ENCODE data around the gene DDA1.

Gene DDA1

DNA sequence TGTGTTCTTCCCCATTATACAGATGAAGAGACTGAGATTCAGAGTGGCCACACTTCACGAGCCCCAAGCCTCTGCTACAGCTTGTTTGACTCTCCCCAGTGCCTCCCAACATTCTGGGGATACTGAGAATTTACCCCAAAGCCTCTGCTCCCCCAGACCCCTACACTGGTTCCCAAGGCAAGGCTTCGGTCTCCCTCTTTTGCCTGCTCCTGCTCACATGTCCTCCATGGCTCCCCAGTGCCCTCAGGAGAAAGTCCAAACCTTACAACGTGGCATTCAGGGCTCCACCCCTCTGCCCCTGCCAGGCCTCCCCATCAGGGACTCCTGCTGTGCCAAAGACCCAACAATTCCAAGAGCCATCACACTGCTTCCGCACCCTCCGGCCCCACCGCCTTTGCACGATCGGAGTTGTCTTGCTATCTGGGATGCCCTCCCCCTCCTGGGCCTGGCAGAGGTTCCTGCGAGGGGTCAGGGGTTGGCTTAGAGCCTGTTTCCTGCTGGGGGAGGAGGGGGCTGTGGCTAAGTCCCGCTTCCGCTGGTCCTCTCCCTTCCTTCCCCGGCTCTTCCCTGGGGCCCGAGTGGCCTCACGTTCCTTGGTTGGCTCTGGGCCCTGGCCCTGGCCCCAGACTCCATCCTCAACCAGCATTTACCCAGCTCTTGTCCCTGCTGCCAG is 43.4 kb downstream of the DDA1 start:
- Histone ChIP-seq H3K79me2 (ENCODE audit: insufficient read depth, low read length) (no peaks in the 10 kb centered on the region), H3F3A (ENCODE audit: insufficient read depth) (no peaks in the 10 kb centered on the region)

DNA sequence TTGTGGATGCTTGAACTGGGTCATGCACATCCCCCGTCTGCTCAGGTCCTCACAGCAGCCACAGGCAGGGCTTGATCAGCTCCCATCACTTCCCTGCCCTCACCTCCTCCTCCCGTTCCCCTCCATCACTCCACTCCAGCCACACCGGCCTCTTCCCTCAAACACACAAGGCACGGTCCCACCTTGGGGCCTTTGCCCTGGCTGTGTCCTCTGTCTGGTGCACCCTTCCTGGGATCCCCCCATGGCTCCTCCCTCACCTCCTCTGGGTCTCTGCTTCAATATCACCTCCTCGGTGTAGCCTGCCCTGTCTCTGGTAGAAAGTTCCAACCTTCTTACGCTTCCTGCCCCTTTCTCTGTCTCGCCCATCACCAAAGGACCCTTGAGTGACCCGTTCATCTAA is 44.0 kb downstream of the DDA1 start:
- Histone ChIP-seq H3F3A (ENCODE audit: insufficient read depth) (no peaks in the 10 kb centered on the region), H3K36me3 (ENCODE audit: low read length) (no peaks in the 10 kb centered on the region), H2AFZ (ENCODE audit: low read depth, low read length, severe bottlenecking) (no peak overlapping the region), H3K9me3 (ENCODE audit: insufficient read depth, low read length) (no peaks in the 10 kb centered on the region), H3K4me2 (ENCODE audit: low read depth, low read length, poor library complexity, severe bottlenecking) (no peak overlapping the region), H3K27me3 (ENCODE audit: low read length) (no peaks in the 10 kb centered on the region), H3K79me2 (ENCODE audit: insufficient read depth, low read length) (no peaks in the 10 kb centered on the region), H3K4me3 (ENCODE audit: insufficient read depth, low read length, poor library complexity, severe bottlenecking) (no peak overlapping the region), H4K20me1 (ENCODE audit: low read depth, low read length) (no peaks in the 10 kb centered on the region), H3K9me2 (replicated peaks; ENCODE audit: insufficient read depth, low read length) (no peaks in the 10 kb centered on the region), H3K27ac (ENCODE audit: low read depth, low read length) (no peak overlapping the region), H3K9ac (ENCODE audit: low read length) (no peak overlapping the region)
- TF ChIP-seq, protein P1, sequence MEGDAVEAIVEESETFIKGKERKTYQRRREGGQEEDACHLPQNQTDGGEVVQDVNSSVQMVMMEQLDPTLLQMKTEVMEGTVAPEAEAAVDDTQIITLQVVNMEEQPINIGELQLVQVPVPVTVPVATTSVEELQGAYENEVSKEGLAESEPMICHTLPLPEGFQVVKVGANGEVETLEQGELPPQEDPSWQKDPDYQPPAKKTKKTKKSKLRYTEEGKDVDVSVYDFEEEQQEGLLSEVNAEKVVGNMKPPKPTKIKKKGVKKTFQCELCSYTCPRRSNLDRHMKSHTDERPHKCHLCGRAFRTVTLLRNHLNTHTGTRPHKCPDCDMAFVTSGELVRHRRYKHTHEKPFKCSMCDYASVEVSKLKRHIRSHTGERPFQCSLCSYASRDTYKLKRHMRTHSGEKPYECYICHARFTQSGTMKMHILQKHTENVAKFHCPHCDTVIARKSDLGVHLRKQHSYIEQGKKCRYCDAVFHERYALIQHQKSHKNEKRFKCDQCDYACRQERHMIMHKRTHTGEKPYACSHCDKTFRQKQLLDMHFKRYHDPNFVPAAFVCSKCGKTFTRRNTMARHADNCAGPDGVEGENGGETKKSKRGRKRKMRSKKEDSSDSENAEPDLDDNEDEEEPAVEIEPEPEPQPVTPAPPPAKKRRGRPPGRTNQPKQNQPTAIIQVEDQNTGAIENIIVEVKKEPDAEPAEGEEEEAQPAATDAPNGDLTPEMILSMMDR (IDR thresholded peaks at IDR 0.05; ENCODE audit: insufficient read depth, low read length, poor library complexity, severe bottlenecking) = no peak
- no peak for TF ChIP-seq EZH2phosphoT487 (conservative IDR thresholded peaks at IDR 0.05; ENCODE audit: low read length)

More for the DNA sequence above, 43.4 kb downstream of the DDA1 start:
- Histone ChIP-seq H3K9ac (ENCODE audit: low read length) (no peak overlapping the region), H4K20me1 (ENCODE audit: low read depth, low read length) (no peaks in the 10 kb centered on the region), H3K4me2 (ENCODE audit: low read depth, low read length, poor library complexity, severe bottlenecking) (no peak overlapping the region), H3K9me2 (replicated peaks; ENCODE audit: insufficient read depth, low read length) (no peaks in the 10 kb centered on the region), H3K27me3 (ENCODE audit: low read length) (no peaks in the 10 kb centered on the region), H3K9me3 (ENCODE audit: insufficient read depth, low read length) (no peaks in the 10 kb centered on the region), H2AFZ (ENCODE audit: low read depth, low read length, severe bottlenecking) (no peak overlapping the region), H3K4me3 (ENCODE audit: insufficient read depth, low read length, poor library complexity, severe bottlenecking) (no peak overlapping the region), H3K27ac (ENCODE audit: low read depth, low read length) (no peak overlapping the region), H3K36me3 (ENCODE audit: low read length) (no peaks in the 10 kb centered on the region)
- no peak for TF ChIP-seq EZH2phosphoT487 (conservative IDR thresholded peaks at IDR 0.05; ENCODE audit: low read length)
- TF ChIP-seq, protein P1 (IDR thresholded peaks at IDR 0.05; ENCODE audit: insufficient read depth, low read length, poor library complexity, severe bottlenecking) = no peak

DNA sequence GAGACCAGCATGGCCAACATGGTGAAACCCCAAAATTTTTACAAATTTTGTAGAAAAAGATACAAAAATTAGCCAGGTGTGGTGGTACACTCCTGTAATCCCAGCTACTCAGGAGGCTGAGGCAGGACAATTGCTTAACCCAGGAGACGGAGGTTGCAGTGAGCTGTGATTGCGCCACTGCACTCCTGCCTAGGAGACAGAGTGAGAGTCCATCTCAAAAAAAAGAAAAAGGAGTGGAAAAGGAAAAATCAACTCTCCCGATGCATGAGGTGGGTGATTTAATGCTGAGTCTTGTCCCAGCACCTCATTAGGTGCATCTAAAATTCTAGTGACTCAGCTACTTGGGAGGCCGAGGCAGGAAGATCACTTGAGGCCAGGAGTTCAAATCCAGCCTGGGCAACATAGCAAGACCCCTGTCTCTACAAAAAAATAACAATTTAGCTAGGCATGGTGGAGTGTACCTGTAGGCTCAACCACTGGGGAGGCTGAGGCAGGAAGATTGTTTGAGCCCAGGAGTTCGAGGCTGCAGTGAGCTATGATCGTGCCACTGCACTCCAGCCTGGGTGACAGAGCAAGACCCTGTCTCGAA is 47.8 kb downstream of the DDA1 start:
- no peaks in the 10 kb centered on the region for H3K9me2 ChIP-seq (replicated peaks; ENCODE audit: insufficient read depth, low read length)
- H3K27me3 ChIP-seq (ENCODE audit: low read length) = no peaks in the 10 kb centered on the region
- no peak overlapping the region for H3K9ac ChIP-seq (ENCODE audit: low read length)
- no peaks in the 10 kb centered on the region for H4K20me1 ChIP-seq (ENCODE audit: low read depth, low read length)
- no peaks in the 10 kb centered on the region for H3F3A ChIP-seq (ENCODE audit: insufficient read depth)
- no peak overlapping the region for H3K4me2 ChIP-seq (ENCODE audit: low read depth, low read length, poor library complexity, severe bottlenecking)
- H3K9me3 ChIP-seq (ENCODE audit: insufficient read depth, low read length) = no peaks in the 10 kb centered on the region
- TF ChIP-seq EZH2phosphoT487 (conservative IDR thresholded peaks at IDR 0.05; ENCODE audit: low read length) = no peak
- TF ChIP-seq, protein P1 (IDR thresholded peaks at IDR 0.05; ENCODE audit: insufficient read depth, low read length, poor library complexity, severe bottlenecking) = no peak
- H3K36me3 ChIP-seq (ENCODE audit: low read length) = no peaks in the 10 kb centered on the region
- H3K27ac ChIP-seq (ENCODE audit: low read depth, low read length) = no peak overlapping the region
- no peak overlapping the region for H2AFZ ChIP-seq (ENCODE audit: low read depth, low read length, severe bottlenecking)
- H3K4me3 ChIP-seq (ENCODE audit: insufficient read depth, low read length, poor library complexity, severe bottlenecking) = no peak overlapping the region
- H3K79me2 ChIP-seq (ENCODE audit: insufficient read depth, low read length) = no peaks in the 10 kb centered on the region
